Measurements from ENCODE around the gene STK33. TPM values are rescaled to one million over a fixed set of nuclear protein-coding genes. Genes with fewer than 3 reads are reported as not detected.

STK33 gene
- total and polyA plus RNA-seq, 2 of the 13 experiments (the other 11 are each of a cell fraction or from before 2014, with no cell fraction given): 2.7 to 12.6 TPM

DNA sequence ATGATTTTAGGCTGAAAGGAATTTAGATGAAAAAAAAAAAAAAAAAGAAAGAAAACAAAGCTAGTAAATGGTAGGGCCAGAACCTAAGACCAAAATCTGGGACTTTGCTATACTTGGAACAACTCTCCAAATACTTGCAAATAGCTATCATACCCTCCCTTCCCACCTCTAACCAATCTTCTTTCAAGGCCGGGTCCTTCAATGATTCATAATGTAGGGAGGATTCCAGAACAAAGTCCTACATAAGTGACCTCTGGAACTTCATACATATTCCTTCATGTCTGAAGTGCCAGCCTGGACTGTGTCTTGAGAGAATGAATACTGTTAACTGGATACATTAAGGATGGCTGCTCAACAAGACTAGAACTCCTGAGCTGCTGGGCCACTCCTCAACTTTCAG is 9.9 kb downstream of the STK33 start:
- ChIA-PET CTCF (ENCODE audit: low intra/inter-chr PET ratio, low total read pairs) (no interaction called here), POLR2A (interaction anchor here (1.8 kb wide), 1 partner anchor 10 kb away, joined by 6 read pairs; the partner anchor contains the start of gene STK33)
- peak overlapping the region; percentile 37; the same call in 1 of the 2 replicates for H3K4me2 ChIP-seq (ENCODE audit: low read depth, low read length)
- 18% methylated on average over 1 of the region's 1 CpG for WGBS (ENCODE audit: low lambda C conversion rate)
- no peak overlapping the region for H3K4me3 ChIP-seq (replicated peaks in 1 of 3; ENCODE audit: insufficient read depth in 1 of 3, low read depth in 2 of 3, low read length in 3 of 3)
- H3K27ac ChIP-seq (ENCODE audit: extremely low read length, insufficient read depth, low read length): no peak overlapping the region
- DNase-seq (ENCODE audit: low spot score): no peak
- peaks cover 12% of the 10 kb centered on the region for H3K4me1 ChIP-seq (ENCODE audit: insufficient read depth, low read length)
- no peaks in the 10 kb centered on the region for H3K27me3 ChIP-seq (ENCODE audit: control insufficient read depth in 1 of 2, insufficient read depth in 2 of 2, low read length in 2 of 2)
- no peak for FAIRE-seq
- H4K20me1 ChIP-seq (ENCODE audit: insufficient read depth, low read length): no peaks in the 10 kb centered on the region
- no TSS peak for BruUV-seq (replicated peaks)
- TF ChIP-seq PHF21A (CRISPR knock-in tag; IDR thresholded peaks at IDR 0.05) (no peak), ZNF883 (CRISPR knock-in tag; IDR thresholded peaks at IDR 0.05; ENCODE audit: not compliant biosample characterization) (no peak), ZNF775 (CRISPR knock-in tag; IDR thresholded peaks at IDR 0.05; ENCODE audit: borderline replicate concordance) (no peak), MAF1 (CRISPR knock-in tag; IDR thresholded peaks at IDR 0.05; ENCODE audit: borderline replicate concordance) (no peak), PRPF4 (IDR thresholded peaks at IDR 0.05; ENCODE audit: low read depth, low read length, poor library complexity, severe bottlenecking) (no peak), TBX2 (CRISPR knock-in tag; IDR thresholded peaks at IDR 0.05; ENCODE audit: borderline replicate concordance) (no peak), HNRNPUL1 (IDR thresholded peaks at IDR 0.05; ENCODE audit: low read depth, low read length) (no peak), PPARG (CRISPR knock-in tag; conservative IDR thresholded peaks at IDR 0.05) (no peak), HNRNPK (IDR thresholded peaks at IDR 0.05; ENCODE audit: low read depth, low read length, poor library complexity, severe bottlenecking) (no peak), KDM5B (CRISPR knock-in tag; IDR thresholded peaks at IDR 0.05; ENCODE audit: borderline replicate concordance) (no peak), NBN (conservative IDR thresholded peaks at IDR 0.05) (no peak)
- TF ChIP-seq, protein P1, sequence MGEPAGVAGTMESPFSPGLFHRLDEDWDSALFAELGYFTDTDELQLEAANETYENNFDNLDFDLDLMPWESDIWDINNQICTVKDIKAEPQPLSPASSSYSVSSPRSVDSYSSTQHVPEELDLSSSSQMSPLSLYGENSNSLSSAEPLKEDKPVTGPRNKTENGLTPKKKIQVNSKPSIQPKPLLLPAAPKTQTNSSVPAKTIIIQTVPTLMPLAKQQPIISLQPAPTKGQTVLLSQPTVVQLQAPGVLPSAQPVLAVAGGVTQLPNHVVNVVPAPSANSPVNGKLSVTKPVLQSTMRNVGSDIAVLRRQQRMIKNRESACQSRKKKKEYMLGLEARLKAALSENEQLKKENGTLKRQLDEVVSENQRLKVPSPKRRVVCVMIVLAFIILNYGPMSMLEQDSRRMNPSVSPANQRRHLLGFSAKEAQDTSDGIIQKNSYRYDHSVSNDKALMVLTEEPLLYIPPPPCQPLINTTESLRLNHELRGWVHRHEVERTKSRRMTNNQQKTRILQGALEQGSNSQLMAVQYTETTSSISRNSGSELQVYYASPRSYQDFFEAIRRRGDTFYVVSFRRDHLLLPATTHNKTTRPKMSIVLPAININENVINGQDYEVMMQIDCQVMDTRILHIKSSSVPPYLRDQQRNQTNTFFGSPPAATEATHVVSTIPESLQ (CRISPR knock-in tag; conservative IDR thresholded peaks at IDR 0.05): no peak
- TF ChIP-seq, protein P2, sequence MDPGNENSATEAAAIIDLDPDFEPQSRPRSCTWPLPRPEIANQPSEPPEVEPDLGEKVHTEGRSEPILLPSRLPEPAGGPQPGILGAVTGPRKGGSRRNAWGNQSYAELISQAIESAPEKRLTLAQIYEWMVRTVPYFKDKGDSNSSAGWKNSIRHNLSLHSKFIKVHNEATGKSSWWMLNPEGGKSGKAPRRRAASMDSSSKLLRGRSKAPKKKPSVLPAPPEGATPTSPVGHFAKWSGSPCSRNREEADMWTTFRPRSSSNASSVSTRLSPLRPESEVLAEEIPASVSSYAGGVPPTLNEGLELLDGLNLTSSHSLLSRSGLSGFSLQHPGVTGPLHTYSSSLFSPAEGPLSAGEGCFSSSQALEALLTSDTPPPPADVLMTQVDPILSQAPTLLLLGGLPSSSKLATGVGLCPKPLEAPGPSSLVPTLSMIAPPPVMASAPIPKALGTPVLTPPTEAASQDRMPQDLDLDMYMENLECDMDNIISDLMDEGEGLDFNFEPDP (CRISPR knock-in tag; conservative IDR thresholded peaks at IDR 0.05): no peak
- TF ChIP-seq, protein P3, sequence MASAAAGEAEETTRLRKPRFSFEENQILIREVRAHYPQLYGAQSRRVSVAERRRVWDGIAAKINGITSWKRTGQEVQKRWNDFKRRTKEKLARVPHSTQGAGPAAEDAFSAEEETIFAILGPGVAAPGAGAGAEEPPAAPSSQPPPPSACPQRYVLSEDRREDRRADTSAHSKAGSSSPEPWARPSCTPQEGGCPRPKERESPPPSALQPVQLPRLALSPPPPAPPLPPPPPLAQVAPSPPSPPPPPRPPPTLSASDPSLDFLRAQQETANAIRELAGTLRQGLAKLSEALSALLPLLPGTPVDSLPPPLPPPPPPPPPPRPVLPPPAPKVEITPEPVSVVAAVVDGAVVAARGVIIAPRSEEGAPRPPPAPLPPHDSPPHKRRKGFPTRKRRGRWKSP (CRISPR knock-in tag; IDR thresholded peaks at IDR 0.05): no peak
- TF ChIP-seq, protein P4, sequence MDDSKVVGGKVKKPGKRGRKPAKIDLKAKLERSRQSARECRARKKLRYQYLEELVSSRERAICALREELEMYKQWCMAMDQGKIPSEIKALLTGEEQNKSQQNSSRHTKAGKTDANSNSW (CRISPR knock-in tag; IDR thresholded peaks at IDR 0.05; ENCODE audit: borderline replicate concordance): no peak
- TF ChIP-seq, protein P5, sequence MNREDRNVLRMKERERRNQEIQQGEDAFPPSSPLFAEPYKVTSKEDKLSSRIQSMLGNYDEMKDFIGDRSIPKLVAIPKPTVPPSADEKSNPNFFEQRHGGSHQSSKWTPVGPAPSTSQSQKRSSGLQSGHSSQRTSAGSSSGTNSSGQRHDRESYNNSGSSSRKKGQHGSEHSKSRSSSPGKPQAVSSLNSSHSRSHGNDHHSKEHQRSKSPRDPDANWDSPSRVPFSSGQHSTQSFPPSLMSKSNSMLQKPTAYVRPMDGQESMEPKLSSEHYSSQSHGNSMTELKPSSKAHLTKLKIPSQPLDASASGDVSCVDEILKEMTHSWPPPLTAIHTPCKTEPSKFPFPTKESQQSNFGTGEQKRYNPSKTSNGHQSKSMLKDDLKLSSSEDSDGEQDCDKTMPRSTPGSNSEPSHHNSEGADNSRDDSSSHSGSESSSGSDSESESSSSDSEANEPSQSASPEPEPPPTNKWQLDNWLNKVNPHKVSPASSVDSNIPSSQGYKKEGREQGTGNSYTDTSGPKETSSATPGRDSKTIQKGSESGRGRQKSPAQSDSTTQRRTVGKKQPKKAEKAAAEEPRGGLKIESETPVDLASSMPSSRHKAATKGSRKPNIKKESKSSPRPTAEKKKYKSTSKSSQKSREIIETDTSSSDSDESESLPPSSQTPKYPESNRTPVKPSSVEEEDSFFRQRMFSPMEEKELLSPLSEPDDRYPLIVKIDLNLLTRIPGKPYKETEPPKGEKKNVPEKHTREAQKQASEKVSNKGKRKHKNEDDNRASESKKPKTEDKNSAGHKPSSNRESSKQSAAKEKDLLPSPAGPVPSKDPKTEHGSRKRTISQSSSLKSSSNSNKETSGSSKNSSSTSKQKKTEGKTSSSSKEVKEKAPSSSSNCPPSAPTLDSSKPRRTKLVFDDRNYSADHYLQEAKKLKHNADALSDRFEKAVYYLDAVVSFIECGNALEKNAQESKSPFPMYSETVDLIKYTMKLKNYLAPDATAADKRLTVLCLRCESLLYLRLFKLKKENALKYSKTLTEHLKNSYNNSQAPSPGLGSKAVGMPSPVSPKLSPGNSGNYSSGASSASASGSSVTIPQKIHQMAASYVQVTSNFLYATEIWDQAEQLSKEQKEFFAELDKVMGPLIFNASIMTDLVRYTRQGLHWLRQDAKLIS (CRISPR knock-in tag; IDR thresholded peaks at IDR 0.05): no peak
- intact Hi-C loops (cut with micrococcal nuclease; ENCODE audit: unreplicated experiment): no loop called here
- no peak overlapping the region for H3K9ac ChIP-seq (ENCODE audit: insufficient read depth, low read depth, low read length)
- in situ Hi-C loops (cut with HindIII; ENCODE audit: extremely low pct_ligation_motif_present, low pct_unique_long_range_greater_than_20kb): no loop called here
- H3K36me3 ChIP-seq (replicated peaks in 1 of 2; ENCODE audit: control insufficient read depth in 1 of 2, insufficient read depth in 2 of 2, low read length in 2 of 2): no peaks in the 10 kb centered on the region
- H2AFZ ChIP-seq (ENCODE audit: low read length): no peak overlapping the region
- ATAC-seq: peak; percentile 43; the same call in 2 of the 3 replicates
- no peaks in the 10 kb centered on the region for H3K9me3 ChIP-seq (ENCODE audit: low read length)
- no peaks in the 10 kb centered on the region for H3K79me2 ChIP-seq (ENCODE audit: insufficient read depth, low read length)
